Panc1 (cell line): ENCODE measurements around the gene EMID1. TPM values are rescaled to one million over a fixed set of nuclear protein-coding genes. Genes with fewer than 3 reads are reported as not detected.

Experiments used
- ATAC-seq: fragments of 200-7000 bp; cut with Tn5 transposase; 2 replicates; pipeline ENCODE4 v1.9.1; 2020; ENCODE audit warnings: mild to moderate bottlenecking, moderate library complexity
- BruUV-seq: library from RNA; stranded (reverse); fragments of 400-500 nt; replicated peaks from 2 replicates; lab custom pipeline; 2021; lab: Mats Ljungman, UMichigan
- CTCF ChIA-PET: fragments of 300-600 bp; sonication (Branson Sonifier 250); formaldehyde crosslinking; loops from one replicate; lab custom pipeline; 2022; ENCODE audit warnings: antibody characterized with exemption; lab: Charles Lee
- POLR2A ChIA-PET: fragments of 300-600 bp; sonication (Branson Sonifier 250); formaldehyde crosslinking; loops from one replicate; lab custom pipeline; 2022; ENCODE audit warnings: antibody characterized with exemption; lab: Charles Lee
- DNase-seq: peaks from one replicate; pipeline ENCODE4 v3.0.0-alpha.2; 2010; ENCODE audit warnings: low read depth, low spot score
- H3K27ac ChIP-seq: 2 replicates; pipeline ENCODE4 v1.5.1; 2011; ENCODE audit warnings: mild to moderate bottlenecking, low read length, inconsistent platforms
- H3K27me3 ChIP-seq: fragments of 200-500 bp; sonication (Bioruptor generic); 2 replicates; pipeline ENCODE4 v1.6.0; 2014; ENCODE audit warnings: low read length, inconsistent platforms; ENCODE audit not compliant: control insufficient read depth, insufficient read depth
- H3K36me3 ChIP-seq: fragments of 200-500 bp; sonication (Bioruptor generic); 2 replicates; pipeline ENCODE4 v1.5.1; 2014; ENCODE audit warnings: inconsistent platforms, mild to moderate bottlenecking, low read length, moderate library complexity; ENCODE audit not compliant: control insufficient read depth, insufficient read depth
- H3K4me1 ChIP-seq: 2 replicates; pipeline ENCODE4 v1.5.1; 2011; ENCODE audit warnings: inconsistent platforms, mild to moderate bottlenecking, low read length, moderate library complexity; ENCODE audit not compliant: control insufficient read depth, insufficient read depth
- H3K4me3 ChIP-seq, 2 experiments: 2 replicates each; pipeline ENCODE4 v1.5.1; 2011 to 2012; ENCODE audit warnings: low read depth in 2 of 2, low read length in 2 of 2, mild to moderate bottlenecking in 2 of 2, inconsistent platforms in 1 of 2, moderate library complexity in 1 of 2
- H3K9me3 ChIP-seq: fragments of 200-500 bp; sonication (Bioruptor generic); 2 replicates; pipeline ENCODE4 v1.5.1; 2014; ENCODE audit warnings: low read depth, mild to moderate bottlenecking, inconsistent platforms, low read length, moderate library complexity; ENCODE audit not compliant: control insufficient read depth, insufficient read depth
- CTCF ChIP-seq: fragments of 450-650 bp; IDR thresholded peaks from 2 replicates; pipeline ENCODE4 v1.5.1; 2017; ENCODE audit warnings: mild to moderate bottlenecking
- POLR2AphosphoS5 ChIP-seq: IDR thresholded peaks from 2 replicates; pipeline ENCODE4 v1.6.1; 2012; ENCODE audit warnings: mild to moderate bottlenecking, low read depth, low read length, moderate library complexity
- REST ChIP-seq, 2 experiments: IDR thresholded peaks; 2 replicates each; pipeline ENCODE4 v1.6.1; 2011 to 2012; ENCODE audit warnings: low read depth in 2 of 2, control low read depth in 1 of 2, low read length in 1 of 2, mild to moderate bottlenecking in 1 of 2, moderate library complexity in 1 of 2; ENCODE audit not compliant: insufficient read depth in 1 of 2
- SIN3A ChIP-seq: IDR thresholded peaks from 2 replicates; pipeline ENCODE4 v1.6.1; 2012; ENCODE audit warnings: low read depth, mild to moderate bottlenecking, low read length, moderate library complexity, borderline replicate concordance; ENCODE audit not compliant: insufficient read depth
- TCF7L2 ChIP-seq: IDR thresholded peaks from 2 replicates; pipeline ENCODE4 v1.6.1; 2011; ENCODE audit warnings: mild to moderate bottlenecking, low read depth, low read length, inconsistent platforms
- in situ Hi-C: cut with HindIII; loops from 2 replicates; pipeline ENCODE4 v1.10.0; 2016; ENCODE audit warnings: low sequenced_read_pairs, low pct_unique_long_range_greater_than_20kb
- intact Hi-C: fragments of 100-400 bp; cut with micrococcal nuclease; formaldehyde crosslinking; loops from one replicate; pipeline ENCODE4 v1.10.0; 2022; ENCODE audit not compliant: unreplicated experiment
- total RNA-seq: library from RNA; stranded (reverse); gene quantifications from one replicate; pipeline ENCODE4 v1.2.1, GENCODE V29; 2021; ENCODE audit not compliant: unreplicated experiment

Gene EMID1
- total RNA-seq, 1 experiment from 2014 or later, result 1.1 TPM

GRCh38 chr22:29292379-29292778 lies 86.7 kb downstream of the EMID1 start:
- Histone ChIP-seq H3K4me3 (no peak overlapping the region), H3K27me3 (no peaks in the 10 kb centered on the region), H3K9me3 (no peaks in the 10 kb centered on the region), H3K36me3 (peaks cover 62% of the 10 kb centered on the region), H3K27ac (no peak overlapping the region), H3K4me1 (no peaks in the 10 kb centered on the region; the same call in 1 of the 2 replicates)
- ChIA-PET CTCF (no interaction called here), POLR2A (no interaction called here)
- in situ Hi-C loops (no loop called here), intact Hi-C loops (no loop called here)
- TF ChIP-seq REST (IDR thresholded peaks at IDR 0.05; ENCODE audit: insufficient read depth in 1 of 2, low read depth in 2 of 2, low read length in 1 of 2), result no peak
- no peak for TF ChIP-seq TCF7L2
- TF ChIP-seq SIN3A, result no peak
- no peak for TF ChIP-seq CTCF
- no peak for TF ChIP-seq POLR2AphosphoS5
- no TSS peak for BruUV-seq
- ATAC-seq, result no peak
- no peak for DNase-seq

DNA sequence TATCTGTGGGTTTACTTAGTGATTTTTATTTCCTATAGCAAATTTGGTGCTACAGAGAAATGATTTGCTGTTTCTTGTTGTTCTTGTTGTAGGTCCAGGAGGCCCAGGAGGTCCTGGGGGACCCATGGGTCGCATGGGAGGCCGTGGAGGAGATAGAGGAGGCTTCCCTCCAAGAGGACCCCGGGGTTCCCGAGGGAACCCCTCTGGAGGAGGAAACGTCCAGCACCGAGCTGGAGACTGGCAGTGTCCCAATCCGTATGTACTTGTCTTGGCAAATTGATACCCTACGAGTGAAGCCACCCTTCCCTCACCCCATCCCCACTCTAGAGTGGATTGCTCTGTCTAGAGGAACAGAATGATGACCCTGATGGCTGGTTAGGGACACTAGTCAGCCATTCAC lies 92.9 kb downstream of the EMID1 start:
- ATAC-seq, result no peak
- CTCF ChIA-PET, result no interaction called here
- no TSS peak for BruUV-seq

More for the DNA sequence above, 92.9 kb downstream of the EMID1 start:
- H3K27ac ChIP-seq, result no peak overlapping the region
- no peak for DNase-seq
- POLR2A ChIA-PET, result no interaction called here
- peaks cover 7% of the 10 kb centered on the region; the same call in 1 of the 2 replicates for H3K4me1 ChIP-seq
- in situ Hi-C loops (no loop called here), intact Hi-C loops (no loop called here)
- TF ChIP-seq POLR2AphosphoS5 (no peak), REST (IDR thresholded peaks at IDR 0.05; ENCODE audit: insufficient read depth in 1 of 2, low read depth in 2 of 2, low read length in 1 of 2) (no peak), CTCF (no peak), TCF7L2 (no peak)
- peaks cover 30% of the 10 kb centered on the region for H3K36me3 ChIP-seq
- H3K27me3 ChIP-seq, result no peaks in the 10 kb centered on the region
- no peak overlapping the region for H3K4me3 ChIP-seq
- no peaks in the 10 kb centered on the region for H3K9me3 ChIP-seq
